Nephron (organoid): ENCODE data around the gene TCERG1L.

Source experiments
- H3K27ac Mint-ChIP-seq, 3 experiments: 2 replicates each; pipeline ENCODE4 v1.8.0; 2020; ENCODE audit warnings: mixed read lengths in 3 of 3, mild to moderate bottlenecking in 2 of 3, moderate library complexity in 1 of 3
- H3K27me3 Mint-ChIP-seq: 2 replicates; pipeline ENCODE4 v1.8.0; 2021; ENCODE audit warnings: low read depth, mild to moderate bottlenecking, moderate library complexity, mixed read lengths
- H3K36me3 Mint-ChIP-seq: 2 replicates; pipeline ENCODE4 v1.8.0; 2020; ENCODE audit warnings: low read depth, mixed read lengths
- H3K4me1 Mint-ChIP-seq: 2 replicates; pipeline ENCODE4 v1.8.0; 2020; ENCODE audit warnings: mixed read lengths
- H3K4me3 Mint-ChIP-seq, 3 experiments: 2 replicates each; pipeline ENCODE4 v1.8.0; 2020; ENCODE audit warnings: mild to moderate bottlenecking in 3 of 3, mixed read lengths in 3 of 3, moderate library complexity in 2 of 3
- H3K9me3 Mint-ChIP-seq: 2 replicates; pipeline ENCODE4 v1.8.0; 2020; ENCODE audit warnings: mixed read lengths
- CTCF ChIP-seq, 3 experiments: fragments of 200-600 bp; sonication (generic); IDR thresholded peaks; one replicate each; pipeline ENCODE4 v1.5.0; 2021; ENCODE audit warnings: antibody characterized with exemption in 3 of 3; ENCODE audit not compliant: unreplicated experiment in 3 of 3

TCERG1L gene

GRCh38 chr10:131128731-131129130 is 182.8 kb downstream of the TCERG1L start:
- H3K9me3 Mint-ChIP-seq, result no peaks in the 10 kb centered on the region
- H3K27me3 Mint-ChIP-seq, result peaks cover 48% of the 10 kb centered on the region
- no peak for TF ChIP-seq CTCF (IDR thresholded peaks at IDR 0.05; ENCODE audit: unreplicated experiment in 3 of 3)
- H3K36me3 Mint-ChIP-seq, result no peaks in the 10 kb centered on the region
- H3K4me3 Mint-ChIP-seq, result peak overlapping the region in 1 of 3 experiments; percentile 20
- peaks cover 67% of the 10 kb centered on the region for H3K4me1 Mint-ChIP-seq
- peak overlapping the region in 1 of 3 experiments; percentile 8 for H3K27ac Mint-ChIP-seq

GRCh38 chr10:131127610-131128009 is 183.9 kb downstream of the TCERG1L start:
- peaks cover 49% of the 10 kb centered on the region for H3K27me3 Mint-ChIP-seq
- peaks cover 56% of the 10 kb centered on the region for H3K4me1 Mint-ChIP-seq
- H3K36me3 Mint-ChIP-seq, result no peaks in the 10 kb centered on the region
- no peaks in the 10 kb centered on the region for H3K9me3 Mint-ChIP-seq
- H3K4me3 Mint-ChIP-seq, result no peak overlapping the region
- no peak for TF ChIP-seq CTCF (IDR thresholded peaks at IDR 0.05; ENCODE audit: unreplicated experiment in 3 of 3)
- no peak overlapping the region for H3K27ac Mint-ChIP-seq

DNA sequence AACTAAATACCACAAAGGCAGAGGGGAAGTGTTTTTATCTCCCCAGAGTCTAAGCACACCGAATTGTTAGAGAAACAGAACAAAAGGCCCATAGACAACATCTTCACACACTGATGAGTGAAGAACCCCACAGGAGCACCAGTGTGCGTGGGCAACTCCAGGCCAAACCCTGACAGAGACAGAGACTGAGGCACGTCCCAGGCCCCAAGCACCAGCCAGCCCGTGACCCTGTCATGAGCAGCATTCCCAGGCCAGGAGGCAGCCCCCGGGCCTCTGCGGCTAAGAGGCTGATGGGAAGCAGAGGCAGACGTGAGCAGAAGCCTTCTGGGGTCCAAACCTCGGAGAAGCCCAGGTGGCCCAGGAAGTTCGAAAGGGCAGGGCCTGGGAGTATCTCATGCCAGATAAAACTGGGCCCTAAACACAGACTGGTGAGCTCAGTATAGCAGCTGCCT is 184.4 kb downstream of the TCERG1L start:
- Mint-ChIP-seq H3K4me1 (peaks cover 52% of the 10 kb centered on the region), H3K36me3 (no peaks in the 10 kb centered on the region), H3K9me3 (peaks cover 3% of the 10 kb centered on the region), H3K4me3 (no peak overlapping the region), H3K27me3 (peaks cover 48% of the 10 kb centered on the region), H3K27ac (peak overlapping the region in 1 of 3 experiments; percentile 55)
- no peak for TF ChIP-seq CTCF (IDR thresholded peaks at IDR 0.05; ENCODE audit: unreplicated experiment in 3 of 3)

GRCh38 chr10:131126321-131127137 is 185.0 kb downstream of the TCERG1L start:
- H3K4me3 Mint-ChIP-seq, result no peak overlapping the region
- peaks cover 45% of the 10 kb centered on the region for H3K4me1 Mint-ChIP-seq
- H3K9me3 Mint-ChIP-seq, result peaks cover 3% of the 10 kb centered on the region
- peaks cover 44% of the 10 kb centered on the region for H3K27me3 Mint-ChIP-seq
- no peak for TF ChIP-seq CTCF (IDR thresholded peaks at IDR 0.05; ENCODE audit: unreplicated experiment in 3 of 3)
- no peaks in the 10 kb centered on the region for H3K36me3 Mint-ChIP-seq
- peak overlapping the region in 1 of 3 experiments; percentile 55 for H3K27ac Mint-ChIP-seq

GRCh38 chr10:131125511-131126225 is 185.9 kb downstream of the TCERG1L start:
- Mint-ChIP-seq H3K27ac (no peak overlapping the region), H3K9me3 (peaks cover 3% of the 10 kb centered on the region), H3K27me3 (peaks cover 51% of the 10 kb centered on the region), H3K36me3 (no peaks in the 10 kb centered on the region), H3K4me1 (peaks cover 37% of the 10 kb centered on the region), H3K4me3 (no peak overlapping the region)
- no peak for TF ChIP-seq CTCF (IDR thresholded peaks at IDR 0.05; ENCODE audit: unreplicated experiment in 3 of 3)
